PC-3 (cell line): ENCODE measurements around the gene GRIK1. TPM values are rescaled to one million over a fixed set of nuclear protein-coding genes. Genes with fewer than 3 reads are reported as not detected.

ENCODE experiments used
- ATAC-seq: fragments of 200-7000 bp; cut with Tn5 transposase; 2 replicates; pipeline ENCODE4 v1.9.1; 2020; ENCODE audit warnings: mild to moderate bottlenecking, moderate library complexity
- BruUV-seq: library from RNA; stranded (reverse); fragments of 400-500 nt; replicated peaks from 2 replicates; lab custom pipeline; 2021; lab: Mats Ljungman, UMichigan
- CTCF ChIA-PET: fragments of 300-600 bp; sonication (Branson Sonifier 250); formaldehyde crosslinking; loops from one replicate; lab custom pipeline; 2022; ENCODE audit warnings: antibody characterized with exemption; lab: Charles Lee
- POLR2A ChIA-PET: fragments of 300-600 bp; sonication (Branson Sonifier 250); formaldehyde crosslinking; loops from one replicate; lab custom pipeline; 2022; ENCODE audit warnings: antibody characterized with exemption; ENCODE audit not compliant: unreplicated experiment; lab: Charles Lee
- DNase-seq: peaks from one replicate; pipeline ENCODE4 v3.0.0-alpha.2; 2015
- H2AFZ ChIP-seq: fragments of 300-600 bp; sonication (generic); 2 replicates; pipeline ENCODE4 v1.6.0; 2016; ENCODE audit warnings: antibody characterized with exemption, low read length
- H3F3A ChIP-seq: fragments of 300-600 bp; sonication (generic); one replicate; pipeline ENCODE4 v1.6.0; 2017; ENCODE audit warnings: antibody characterized with exemption, low read length, control low read depth, mild to moderate bottlenecking; ENCODE audit not compliant: unreplicated experiment
- H3K27ac ChIP-seq: fragments of 300-600 bp; sonication (generic); 2 replicates; pipeline ENCODE4 v1.5.1; 2016; ENCODE audit warnings: mild to moderate bottlenecking, low read length
- H3K27me3 ChIP-seq: fragments of 300-600 bp; sonication (generic); 2 replicates; pipeline ENCODE4 v1.6.1; 2016; ENCODE audit warnings: low read length, mixed read lengths
- H3K36me3 ChIP-seq: fragments of 300-600 bp; sonication (generic); 2 replicates; pipeline ENCODE4 v1.6.1; 2016; ENCODE audit warnings: low read depth, mixed run types, low read length, mixed read lengths
- H3K4me1 ChIP-seq: fragments of 300-600 bp; sonication (generic); 2 replicates; pipeline ENCODE4 v1.5.1; 2016; ENCODE audit warnings: low read length; ENCODE audit not compliant: insufficient read depth
- H3K4me2 ChIP-seq: fragments of 300-600 bp; sonication (generic); 2 replicates; pipeline ENCODE4 v1.6.0; 2016; ENCODE audit warnings: low read length
- H3K4me3 ChIP-seq: fragments of 300-600 bp; sonication (generic); 2 replicates; pipeline ENCODE4 v1.5.1; 2016; ENCODE audit warnings: mild to moderate bottlenecking, low read length, mixed read lengths
- H3K79me2 ChIP-seq: fragments of 300-600 bp; sonication (generic); 2 replicates; pipeline ENCODE4 v1.6.1; 2017; ENCODE audit warnings: low read length, mixed read lengths
- H3K9ac ChIP-seq: fragments of 300-600 bp; sonication (generic); 2 replicates; pipeline ENCODE4 v1.6.0; 2016; ENCODE audit warnings: mild to moderate bottlenecking, low read length
- H3K9me2 ChIP-seq: fragments of 300-600 bp; sonication (generic); replicated peaks from 2 replicates; pipeline ENCODE4 v1.6.1; 2016; ENCODE audit warnings: mixed run types, low read length, mixed read lengths
- H3K9me3 ChIP-seq: fragments of 300-600 bp; sonication (generic); 2 replicates; pipeline ENCODE4 v1.6.1; 2016; ENCODE audit warnings: low read length, mixed read lengths
- H4K20me1 ChIP-seq: fragments of 300-600 bp; sonication (generic); 2 replicates; pipeline ENCODE4 v1.6.1; 2016; ENCODE audit warnings: low read length, mixed read lengths
- CTCF ChIP-seq: fragments of 300-600 bp; sonication (generic); conservative IDR thresholded peaks from 2 replicates; pipeline ENCODE4 v1.5.1; 2017; ENCODE audit warnings: antibody characterized with exemption, low read depth, mild to moderate bottlenecking, low read length
- EZH2 ChIP-seq: fragments of 300-600 bp; sonication (generic); IDR thresholded peaks from one replicate; pipeline ENCODE4 v1.6.1; 2017; ENCODE audit warnings: antibody characterized with exemption, mild to moderate bottlenecking, low read length; ENCODE audit not compliant: unreplicated experiment
- EZH2phosphoT487 ChIP-seq: fragments of 300-600 bp; sonication (generic); IDR thresholded peaks from 2 replicates; pipeline ENCODE4 v1.6.1; 2018; ENCODE audit warnings: mild to moderate bottlenecking, antibody characterized with exemption, low read length, borderline replicate concordance
- intact Hi-C: fragments of 100-400 bp; cut with micrococcal nuclease; formaldehyde crosslinking; loops from 2 replicates; pipeline ENCODE4 v1.9.0; 2023
- total RNA-seq: library from RNA; depleted of rRNA; stranded (reverse); fragments of >200 nt; gene quantifications from 2 replicates; pipeline ENCODE4 v1.2.3, GENCODE V29; 2014

The GRIK1 gene
- total RNA-seq, 1 experiment from 2014 or later = not detected

DNA sequence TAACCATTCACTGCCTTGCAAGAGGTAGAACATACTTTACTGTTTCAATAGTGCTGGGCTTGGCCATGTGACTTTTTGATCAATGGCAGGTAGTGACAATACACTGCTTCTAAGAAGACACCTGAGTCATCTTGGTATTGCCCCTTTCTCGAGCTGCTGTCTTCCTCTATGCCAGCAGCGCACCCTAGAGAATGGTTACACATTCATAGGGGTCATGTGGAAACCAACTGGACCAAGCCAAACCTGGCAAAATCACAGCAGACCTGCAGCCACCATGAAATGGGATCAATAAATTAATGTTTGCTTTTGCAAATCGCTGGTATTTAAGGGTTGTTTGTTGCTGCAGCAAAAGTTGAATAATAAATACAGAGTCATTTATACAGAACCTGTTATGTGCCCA, 122.3 kb downstream of the GRIK1 start:
- no peak for TF ChIP-seq EZH2phosphoT487
- TF ChIP-seq CTCF = no peak
- no peak for TF ChIP-seq EZH2
- no peak overlapping the region for H3K27ac ChIP-seq
- H3K27me3 ChIP-seq = peaks cover 2% of the 10 kb centered on the region; the same call in 1 of the 2 replicates
- H3K4me2 ChIP-seq = no peak overlapping the region
- no peaks in the 10 kb centered on the region for H3F3A ChIP-seq
- H4K20me1 ChIP-seq = no peaks in the 10 kb centered on the region
- ATAC-seq (no peak), DNase-seq (no peak)
- H3K36me3 ChIP-seq = no peaks in the 10 kb centered on the region
- ChIA-PET POLR2A (no interaction called here), CTCF (no interaction called here)
- no peak overlapping the region for H3K4me3 ChIP-seq
- no peaks in the 10 kb centered on the region for H3K9me2 ChIP-seq
- H3K4me1 ChIP-seq = no peaks in the 10 kb centered on the region
- H3K9me3 ChIP-seq = no peaks in the 10 kb centered on the region
- no peak overlapping the region for H3K9ac ChIP-seq
- H3K79me2 ChIP-seq = no peaks in the 10 kb centered on the region
- intact Hi-C loops = no loop called here
- H2AFZ ChIP-seq = no peak overlapping the region
- no TSS peak for BruUV-seq

DNA sequence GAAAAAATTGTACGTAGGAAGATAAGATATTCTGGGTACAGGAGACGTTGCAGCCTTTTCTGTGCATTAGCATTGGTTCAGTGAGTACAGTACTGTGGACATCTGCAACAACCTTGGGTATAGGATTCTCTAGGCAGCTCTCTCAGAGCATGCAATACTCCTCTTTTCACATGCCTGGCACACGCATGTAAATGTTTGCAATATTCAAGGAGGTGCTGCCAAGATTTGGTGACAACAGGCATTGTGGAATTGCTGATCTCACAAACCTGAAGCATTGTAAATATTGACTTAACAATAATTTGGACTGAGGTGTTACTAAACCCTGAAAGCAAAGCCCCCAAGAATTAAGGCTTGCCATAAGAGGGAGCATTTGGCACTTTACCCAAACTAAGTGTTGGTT, 126.8 kb downstream of the GRIK1 start:
- intact Hi-C loops = no loop called here
- Histone ChIP-seq H3K4me2 (no peak overlapping the region), H4K20me1 (no peaks in the 10 kb centered on the region), H2AFZ (no peak overlapping the region), H3K9me3 (no peaks in the 10 kb centered on the region), H3K4me3 (no peak overlapping the region), H3K9ac (no peak overlapping the region), H3K4me1 (no peaks in the 10 kb centered on the region), H3K27me3 (peaks cover 23% of the 10 kb centered on the region), H3F3A (no peaks in the 10 kb centered on the region), H3K36me3 (no peaks in the 10 kb centered on the region), H3K79me2 (no peaks in the 10 kb centered on the region), H3K9me2 (no peaks in the 10 kb centered on the region), H3K27ac (no peak overlapping the region)
- POLR2A ChIA-PET = no interaction called here
- BruUV-seq = no TSS peak
- DNase-seq (no peak), ATAC-seq (no peak)
- CTCF ChIA-PET = no interaction called here
- TF ChIP-seq EZH2 (no peak), EZH2phosphoT487 (no peak), CTCF (no peak)

GRCh38 chr21:29810871-29811270, 128.9 kb downstream of the GRIK1 start:
- Histone ChIP-seq H3K36me3 (no peaks in the 10 kb centered on the region), H3K9ac (no peak overlapping the region), H3K4me3 (no peak overlapping the region), H4K20me1 (no peaks in the 10 kb centered on the region), H3F3A (no peaks in the 10 kb centered on the region), H3K4me2 (no peak overlapping the region), H3K79me2 (no peaks in the 10 kb centered on the region), H3K27me3 (peaks cover 34% of the 10 kb centered on the region), H3K9me3 (no peaks in the 10 kb centered on the region), H2AFZ (no peak overlapping the region), H3K9me2 (no peaks in the 10 kb centered on the region), H3K27ac (no peak overlapping the region), H3K4me1 (no peaks in the 10 kb centered on the region)
- TF ChIP-seq EZH2phosphoT487 (no peak), CTCF (no peak), EZH2 (no peak)
- DNase-seq (no peak), ATAC-seq (no peak)
- intact Hi-C loops = no loop called here
- CTCF ChIA-PET = no interaction called here
- no TSS peak for BruUV-seq
- POLR2A ChIA-PET = no interaction called here
